Measurements from ENCODE around the gene FOXR1.

Gene FOXR1

GRCh38 chr11:119028346-119029068 lies 56.9 kb downstream of the FOXR1 start:
- no peak for DNase-seq

- DNase-seq = no peak
Measured at GRCh38 chr11:119029069-119029339, 57.4 kb downstream of the FOXR1 start.

GRCh38 chr11:119029340-119030028 lies 57.9 kb downstream of the FOXR1 start:
- no peak for DNase-seq

GRCh38 chr11:119030029-119030328 lies 58.4 kb downstream of the FOXR1 start:
- no peak for DNase-seq

- peak; percentile 75 to 96 for DNase-seq
Measured at GRCh38 chr11:119030329-119031047, 58.9 kb downstream of the FOXR1 start, which contains the start of gene SLC37A4. TSS of gene SLC37A4 (minus strand) at chr11:119030877.
